Epithelial cell of esophagus (primary cell): ENCODE data around the gene COL6A6.

Experiments
- DNase-seq: peaks from one replicate; pipeline ENCODE4 v3.0.0; 2010; ENCODE audit warnings: low read depth
- H3K4me3 ChIP-seq: 2 replicates; pipeline ENCODE4 v1.5.1; 2011; ENCODE audit warnings: mild to moderate bottlenecking, low read length, control low read depth
- CTCF ChIP-seq: IDR thresholded peaks from 2 replicates; pipeline ENCODE4 v1.5.1; 2011; ENCODE audit warnings: low read depth, mild to moderate bottlenecking, low read length, control low read depth, inconsistent platforms; ENCODE audit not compliant: insufficient read depth; ENCODE audit errors: missing control alignments

The COL6A6 gene

GRCh38 chr3:130488769-130489450 lies 28.1 kb upstream of the COL6A6 start:
- H3K4me3 ChIP-seq, result no peak overlapping the region
- TF ChIP-seq CTCF, result no peak
- no peak for DNase-seq

GRCh38 chr3:130490241-130490640 lies 26.7 kb upstream of the COL6A6 start:
- no peak for TF ChIP-seq CTCF
- no peak overlapping the region for H3K4me3 ChIP-seq
- DNase-seq, result no peak

DNA sequence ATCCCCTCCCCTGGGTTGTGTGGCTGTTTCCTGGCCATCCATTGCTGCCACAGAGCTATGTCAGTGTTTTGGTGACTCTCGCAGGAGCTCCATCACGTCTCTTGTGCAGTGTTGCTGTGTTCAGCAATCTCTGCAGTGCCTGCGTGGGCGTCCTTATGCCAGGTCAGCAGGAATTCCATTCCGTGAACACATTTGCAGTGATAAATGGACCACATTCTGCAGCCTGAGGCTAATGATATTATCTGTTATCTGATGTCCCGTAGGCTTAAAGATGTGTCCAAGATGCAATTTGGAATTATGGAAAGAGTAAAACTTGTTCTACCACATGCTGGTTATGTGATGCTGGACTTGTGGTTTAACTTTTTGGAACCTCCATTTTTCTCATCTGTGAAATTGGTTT lies 25.5 kb upstream of the COL6A6 start:
- no peak for TF ChIP-seq CTCF
- no peak overlapping the region for H3K4me3 ChIP-seq
- DNase-seq, result no peak

DNA sequence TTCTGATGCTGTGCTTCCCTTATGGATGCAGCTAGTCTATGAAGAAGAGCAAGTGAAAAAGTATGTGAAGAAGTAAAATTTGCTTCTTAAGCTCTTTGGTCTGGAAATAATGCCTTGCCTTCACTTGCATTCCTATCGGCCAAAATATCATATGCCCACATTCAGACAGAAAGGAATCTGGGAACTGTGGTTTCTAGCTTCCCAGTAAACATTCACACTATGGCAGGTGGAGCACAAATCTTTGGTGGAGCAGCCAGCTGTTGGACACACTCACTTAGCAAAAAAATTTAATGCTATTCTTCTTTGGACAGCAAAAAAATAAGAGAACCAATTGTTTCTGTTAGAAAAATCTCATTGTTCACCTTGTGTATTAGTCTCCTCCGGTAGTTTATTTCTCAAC lies 12.3 kb upstream of the COL6A6 start:
- no peak overlapping the region for H3K4me3 ChIP-seq
- TF ChIP-seq CTCF, result no peak
- DNase-seq, result no peak

GRCh38 chr3:130506031-130506430 lies 10.9 kb upstream of the COL6A6 start:
- H3K4me3 ChIP-seq, result no peak overlapping the region
- no peak for TF ChIP-seq CTCF
- DNase-seq, result no peak

- H3K4me3 ChIP-seq, result no peak overlapping the region
- no peak for DNase-seq
- no peak for TF ChIP-seq CTCF
Observed at GRCh38 chr3:130507746-130508145, 9.2 kb upstream of the COL6A6 start.

DNA sequence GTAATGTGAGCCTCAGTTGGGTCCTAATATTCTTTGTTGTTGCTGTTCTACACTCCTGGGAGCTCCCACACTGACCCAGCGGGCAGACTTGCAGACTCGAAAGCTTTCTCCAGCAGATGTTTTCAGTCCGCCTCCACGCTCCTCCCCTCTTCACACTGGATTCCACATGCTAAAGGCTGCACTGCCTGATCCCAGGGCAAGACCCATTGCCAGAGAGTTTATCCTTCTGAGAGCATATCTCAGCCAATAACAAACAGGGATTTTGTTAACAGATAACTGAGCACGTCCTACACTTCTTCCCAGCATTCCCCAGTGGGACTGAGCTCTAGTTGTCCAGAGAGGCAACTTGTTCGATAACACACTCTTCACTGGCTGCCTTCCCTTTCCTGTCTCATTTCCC lies 8.0 kb upstream of the COL6A6 start:
- TF ChIP-seq CTCF, result no peak
- H3K4me3 ChIP-seq, result no peak overlapping the region
- DNase-seq, result no peak
